GM21723 (cell line): ENCODE results near the gene SPRED2.
A peak's percentile ranks its signal among the peaks of the same experiment; 100 is the strongest.

ENCODE experiments used
- ATAC-seq: cut with Tn5 transposase; IDR thresholded peaks from one replicate; pipeline ENCODE4 v1.9.1; 2021; ENCODE audit warnings: mild to moderate bottlenecking, moderate library complexity; ENCODE audit not compliant: unreplicated experiment

Gene SPRED2

DNA sequence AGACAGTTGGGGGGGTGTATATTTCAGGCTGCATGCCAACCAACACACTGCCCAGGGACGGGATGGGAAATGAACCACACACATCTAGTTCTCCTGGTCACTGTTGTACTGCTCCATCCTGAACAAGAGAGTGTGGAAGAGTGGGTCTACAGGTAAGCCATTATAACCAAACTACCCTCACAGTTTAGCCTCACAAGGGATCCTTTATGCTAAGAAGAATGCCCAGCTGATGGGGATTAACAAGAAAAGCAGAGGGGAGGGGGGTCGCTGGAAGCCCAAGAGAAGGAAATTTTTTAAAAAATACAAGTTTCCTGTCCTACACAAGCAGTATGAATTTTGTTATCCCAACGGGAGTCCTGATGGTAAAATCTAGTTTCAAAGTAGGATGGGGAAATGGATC lies 16.1 kb downstream of the SPRED2 start:
- ATAC-seq: no peak

DNA sequence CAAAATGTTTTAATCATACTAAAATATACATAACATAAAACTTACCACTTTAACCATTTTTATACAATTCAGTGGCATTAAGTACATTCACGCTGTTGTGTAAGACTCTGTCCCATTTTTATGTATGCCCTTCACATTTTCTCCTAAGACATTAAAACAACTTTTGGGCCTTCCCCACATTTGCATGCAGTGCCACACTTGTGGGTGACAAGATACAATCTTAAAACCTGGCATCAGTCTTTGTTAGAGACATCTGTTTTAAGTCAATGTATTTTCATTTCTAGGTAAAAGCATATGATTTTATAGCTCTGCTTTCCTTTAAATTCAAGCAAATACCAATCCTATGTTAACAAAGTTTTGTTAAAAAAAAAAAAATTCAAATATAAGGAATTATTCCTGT lies 17.3 kb downstream of the SPRED2 start:
- ATAC-seq: no peak

GRCh38 chr2:65413610-65414009 lies 18.8 kb downstream of the SPRED2 start:
- no peak for ATAC-seq

GRCh38 chr2:65413106-65413505 lies 19.3 kb downstream of the SPRED2 start:
- no peak for ATAC-seq

- no peak for ATAC-seq
Observed at GRCh38 chr2:65411056-65411795, 21.2 kb downstream of the SPRED2 start.

DNA sequence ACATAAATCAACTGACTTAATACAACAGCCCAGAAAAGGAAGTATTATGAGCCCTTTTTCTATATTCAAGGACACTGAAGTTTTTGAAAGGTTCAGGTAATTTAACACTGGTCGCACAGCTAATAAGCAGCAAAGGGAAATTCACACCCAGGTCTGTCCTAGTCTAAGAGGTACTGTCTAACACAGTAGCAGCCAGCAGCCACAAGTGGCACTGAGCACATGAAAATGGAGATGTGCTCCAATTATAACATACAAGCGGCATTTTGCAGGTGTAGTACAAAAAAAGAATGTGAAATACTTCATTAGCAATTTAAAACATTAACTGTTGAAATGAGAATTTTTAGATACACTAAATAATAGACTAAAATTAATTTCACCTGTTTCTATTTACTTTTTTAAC lies 23.4 kb downstream of the SPRED2 start:
- ATAC-seq: no peak

DNA sequence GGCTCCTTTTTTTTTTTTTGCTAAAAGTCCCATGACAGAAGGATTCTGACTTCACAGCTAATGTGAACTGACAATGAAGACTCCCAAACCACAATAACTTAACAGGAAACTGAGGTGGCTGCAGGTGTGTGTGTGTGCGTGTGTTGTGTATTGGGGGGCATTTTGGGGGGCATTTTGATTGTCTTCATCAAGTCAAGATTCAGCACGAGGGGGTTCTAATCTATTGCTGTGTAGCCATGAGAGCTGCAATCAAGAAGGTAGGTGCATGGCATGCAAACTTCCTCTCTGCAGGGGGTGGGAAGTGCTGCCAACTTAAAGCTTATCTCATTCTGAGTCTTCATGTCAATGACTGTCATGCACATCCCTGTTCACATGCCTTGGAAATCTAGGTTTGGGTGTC lies 25.2 kb downstream of the SPRED2 start:
- ATAC-seq: no peak

DNA sequence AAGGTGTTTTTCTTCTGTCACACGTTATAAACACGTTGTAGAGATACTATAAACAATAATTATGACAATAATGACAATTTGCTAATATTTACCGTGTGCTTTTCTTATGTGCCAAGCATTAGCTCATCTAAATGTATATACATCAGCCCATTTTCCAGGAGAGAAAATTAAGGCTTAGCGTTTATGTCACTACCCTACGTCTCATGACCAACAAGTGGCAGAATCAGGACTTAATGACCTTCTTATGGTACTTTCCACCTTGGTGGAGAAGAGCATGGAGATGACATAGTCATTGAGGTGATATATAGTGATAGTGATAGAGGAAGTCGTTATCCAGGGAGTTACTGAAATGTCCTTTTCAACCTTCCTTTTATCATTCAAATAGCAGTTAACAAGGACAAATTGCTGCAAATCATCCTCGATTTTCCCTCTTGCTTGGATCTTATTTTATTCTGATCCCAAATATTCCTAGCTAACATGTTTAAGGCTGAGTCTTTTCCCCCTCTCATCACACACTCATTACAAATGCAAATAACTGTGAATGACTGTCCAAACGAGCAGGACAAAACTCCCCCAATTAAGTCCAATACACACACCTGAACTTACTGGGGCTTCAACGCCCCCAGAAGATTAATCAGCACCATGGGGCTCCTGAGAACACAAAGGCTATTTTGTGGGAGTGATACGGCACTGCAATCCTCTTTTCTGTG lies 27.3 kb downstream of the SPRED2 start:
- ATAC-seq: no peak

DNA sequence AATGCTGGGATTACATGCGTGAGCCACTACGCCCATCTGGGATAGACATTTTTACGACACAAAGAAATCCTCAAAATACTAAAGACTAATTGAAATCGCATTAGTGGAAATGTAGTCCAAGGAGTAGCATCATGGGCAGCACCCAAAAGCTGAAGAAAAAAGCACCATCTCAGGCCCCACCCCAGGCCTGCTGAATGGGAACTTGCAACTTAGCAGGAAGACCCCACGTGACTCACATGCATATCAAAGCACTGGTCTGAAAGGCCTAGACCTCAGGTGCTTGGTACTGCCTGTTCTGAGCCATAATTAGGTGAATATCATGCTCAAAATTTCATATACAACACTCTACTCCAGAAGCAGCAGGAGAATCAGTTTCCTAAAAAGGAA lies 28.9 kb downstream of the SPRED2 start:
- no peak for ATAC-seq

DNA sequence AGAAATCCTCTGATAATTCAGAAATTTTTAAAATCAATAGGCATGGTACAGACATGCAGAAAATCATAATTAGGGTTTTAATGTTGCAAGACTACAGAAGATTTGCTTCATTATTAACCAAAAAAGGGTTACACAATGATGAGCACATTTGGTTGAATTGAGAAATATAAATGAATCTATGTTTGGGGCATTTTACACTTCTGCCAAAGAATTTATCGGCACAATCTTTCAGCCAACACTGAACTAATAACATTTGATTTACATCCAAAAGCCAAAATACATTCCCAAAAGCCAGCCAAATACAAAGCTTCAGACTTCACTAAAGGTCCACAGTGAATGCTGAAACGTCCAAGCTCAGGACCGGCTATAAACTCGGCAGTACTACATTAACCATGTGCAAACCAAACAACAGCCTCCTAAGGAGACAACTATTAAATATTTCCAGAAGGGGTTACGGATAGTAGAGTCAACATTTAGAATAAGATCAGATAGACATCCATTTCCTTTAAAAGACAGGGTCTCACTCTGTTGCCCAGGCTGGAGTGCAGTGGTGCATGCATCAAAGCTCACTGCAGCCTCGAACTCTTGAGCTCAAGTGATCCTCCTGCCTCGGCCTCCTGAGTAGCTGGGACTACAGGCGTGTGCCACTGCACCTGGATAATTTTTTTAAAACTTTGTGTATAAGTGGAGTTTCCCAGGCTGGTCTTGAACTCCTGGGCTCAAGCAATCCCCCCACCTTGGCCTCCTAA lies 29.4 kb downstream of the SPRED2 start:
- no peak for ATAC-seq

DNA sequence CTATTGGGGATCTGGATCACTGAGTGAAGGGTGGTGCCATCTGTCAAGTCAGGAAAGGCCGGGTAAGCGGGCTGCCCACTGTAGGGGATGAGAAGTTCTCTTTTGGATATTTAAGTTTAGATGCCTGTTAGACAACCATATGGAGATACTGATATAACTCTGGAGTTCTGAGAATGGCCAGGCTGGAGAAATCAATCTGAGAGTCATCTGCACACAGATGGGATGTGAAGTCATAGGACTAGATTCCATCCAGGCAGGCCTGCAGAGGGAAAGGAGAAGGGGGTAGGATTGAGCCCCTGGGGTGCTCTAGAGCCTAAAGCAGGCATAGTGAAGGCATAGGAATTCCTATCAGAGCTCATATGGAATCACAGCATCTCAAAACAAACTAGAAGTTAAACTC lies 30.1 kb downstream of the SPRED2 start:
- ATAC-seq: no peak

DNA sequence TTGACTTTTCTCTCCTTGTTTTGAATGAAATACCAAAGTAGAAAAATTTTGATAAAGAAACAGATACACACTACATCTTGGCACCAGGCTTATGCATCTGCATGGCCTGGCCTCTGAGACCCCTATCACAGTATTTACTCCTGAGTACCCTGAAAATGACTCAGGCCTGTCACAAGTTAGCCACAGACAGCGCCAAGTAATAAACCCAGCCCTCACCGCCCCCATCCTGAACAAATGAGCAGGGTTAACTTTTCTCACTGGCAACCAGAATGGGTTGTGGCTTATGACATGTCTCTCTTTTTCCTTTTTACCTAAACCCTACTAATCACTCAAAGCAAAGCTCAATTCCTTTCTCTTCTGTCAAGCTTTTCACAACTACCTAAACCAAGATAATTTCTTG lies 35.3 kb downstream of the SPRED2 start:
- no peak for ATAC-seq

- ATAC-seq: no peak
Observed at GRCh38 chr2:65396348-65397026, 35.9 kb downstream of the SPRED2 start.

DNA sequence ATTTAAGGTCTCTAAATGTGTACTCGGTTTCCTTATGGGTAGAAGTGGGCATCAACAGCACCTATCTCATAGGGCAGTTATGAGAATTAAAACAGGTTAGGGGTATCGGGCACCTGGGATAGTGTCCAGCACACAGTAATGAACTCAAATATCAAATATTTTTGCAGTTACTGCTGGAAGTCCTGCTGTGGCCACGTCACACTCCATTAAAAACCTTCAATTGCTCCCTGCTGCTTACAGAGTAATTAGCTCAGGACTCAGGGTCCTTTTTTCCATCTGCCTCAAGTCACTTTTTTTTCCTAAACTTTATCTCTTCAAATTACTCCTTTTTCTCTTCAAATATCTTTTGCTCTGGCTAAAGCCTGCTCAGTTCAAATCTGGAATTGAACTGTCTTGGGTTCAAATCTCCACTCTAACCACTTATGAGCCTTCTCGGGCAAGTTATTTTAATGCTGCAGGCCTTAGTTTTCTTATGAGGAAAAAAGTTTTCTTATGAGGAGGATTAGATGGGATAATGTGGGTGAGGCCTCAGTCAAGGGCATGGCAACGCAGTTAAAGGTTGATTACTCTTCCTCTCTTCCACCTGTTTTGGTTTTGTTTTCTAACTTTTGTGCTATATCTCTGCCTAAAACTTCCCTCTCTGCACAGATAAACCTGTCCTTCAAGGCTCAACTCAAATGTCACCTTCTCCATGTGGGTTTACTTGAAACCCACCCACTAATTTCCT lies 36.6 kb downstream of the SPRED2 start:
- no peak for ATAC-seq

GRCh38 chr2:65393743-65394422 lies 38.5 kb downstream of the SPRED2 start:
- ATAC-seq: no peak

GRCh38 chr2:65393046-65393445 lies 39.4 kb downstream of the SPRED2 start:
- ATAC-seq: no peak

DNA sequence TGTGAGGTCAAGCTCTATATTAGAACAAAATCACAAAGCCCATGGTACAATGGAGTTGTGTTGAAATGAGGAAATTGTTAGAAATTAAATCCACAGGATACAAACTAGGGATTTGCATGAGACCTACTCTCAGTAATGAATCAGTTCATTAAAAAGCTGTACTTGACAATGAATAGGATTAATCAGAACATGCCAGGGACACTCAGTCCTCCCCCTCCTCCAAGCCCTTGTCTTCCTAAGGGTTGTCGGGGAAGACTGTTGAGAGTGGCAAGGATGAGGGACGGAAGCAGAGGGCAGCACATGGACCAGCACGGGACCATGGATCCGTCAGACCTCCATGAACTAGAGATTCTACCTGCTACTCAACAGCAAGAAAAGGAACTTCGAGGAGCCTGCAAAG lies 39.8 kb downstream of the SPRED2 start:
- ATAC-seq: no peak

DNA sequence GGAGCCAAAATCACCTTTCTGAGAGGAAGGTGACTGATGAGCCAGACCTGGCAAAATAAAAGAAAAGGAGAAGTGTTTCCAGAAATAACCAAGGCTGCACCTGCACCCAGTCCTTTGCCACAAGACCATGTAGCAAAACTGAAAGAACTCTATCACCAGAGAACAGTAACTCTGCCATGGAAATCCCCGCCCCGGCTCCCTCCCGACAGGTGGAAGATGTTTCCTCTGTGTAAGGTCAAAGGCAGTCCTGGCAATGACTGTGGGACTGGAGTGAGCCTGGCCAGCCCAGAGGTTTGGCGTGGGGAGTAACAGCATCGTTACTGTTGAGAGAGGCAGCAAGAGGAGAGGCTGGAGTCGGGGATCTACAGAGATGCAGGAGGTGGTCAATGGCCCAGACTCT lies 42.3 kb downstream of the SPRED2 start:
- ATAC-seq: peak; percentile 75

DNA sequence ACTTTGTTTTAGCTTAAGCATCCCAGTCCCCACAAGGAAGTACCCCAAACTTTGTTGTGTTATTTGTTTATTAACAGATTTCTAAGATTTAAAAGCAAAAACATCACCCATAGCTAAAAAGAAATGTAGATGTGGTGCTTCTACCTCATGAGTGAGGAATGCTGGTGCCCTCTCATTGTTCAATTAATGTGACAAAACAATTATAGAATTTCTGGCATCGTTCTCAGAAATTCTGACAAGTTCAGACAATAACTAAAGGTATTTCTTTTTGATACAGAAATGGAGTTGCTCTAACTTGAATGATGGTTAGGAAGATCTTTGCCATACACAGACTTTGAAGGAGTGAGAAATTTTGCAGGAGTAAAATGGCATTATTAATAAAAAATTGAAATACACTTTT lies 42.9 kb downstream of the SPRED2 start:
- no peak for ATAC-seq
